AG10803 (cell line): ENCODE results near the gene EML6.

ENCODE experiments used
- DNase-seq: peaks from one replicate; pipeline ENCODE4 v3.0.0; 2010; ENCODE audit warnings: low read depth
- H3K4me3 ChIP-seq: 2 replicates; pipeline ENCODE4 v1.5.1; 2011; ENCODE audit warnings: mild to moderate bottlenecking, low read length, control low read depth
- CTCF ChIP-seq: conservative IDR thresholded peaks from 2 replicates; pipeline ENCODE4 v1.5.1; 2011; ENCODE audit warnings: mild to moderate bottlenecking, low read length, control low read depth, inconsistent platforms

The EML6 gene

GRCh38 chr2:55010149-55010591 lies 286.7 kb downstream of the EML6 start:
- H3K4me3 ChIP-seq: peak overlapping the region; percentile 45
- peak; percentile 66 for DNase-seq
- TF ChIP-seq CTCF: no peak

- no peak overlapping the region for H3K4me3 ChIP-seq
- TF ChIP-seq CTCF: no peak
- peak; percentile 51 for DNase-seq
These were observed 287.5 kb downstream of the EML6 start for GRCh38 chr2:55010915-55011314.

- DNase-seq: no peak
- TF ChIP-seq CTCF: no peak
- no peak overlapping the region for H3K4me3 ChIP-seq
These were observed 288.6 kb downstream of the EML6 start for GRCh38 chr2:55011831-55012671.

GRCh38 chr2:55012672-55013484 lies 289.4 kb downstream of the EML6 start:
- no peak for DNase-seq
- H3K4me3 ChIP-seq: no peak overlapping the region
- no peak for TF ChIP-seq CTCF

- no peak for DNase-seq
- TF ChIP-seq CTCF: peak; percentile 32; the same call in 1 of the 2 replicates
- no peak overlapping the region for H3K4me3 ChIP-seq
These were observed 290.5 kb downstream of the EML6 start for GRCh38 chr2:55013936-55014335.

- TF ChIP-seq CTCF: peak; percentile 83
- no peak overlapping the region for H3K4me3 ChIP-seq
- peak; percentile 88 for DNase-seq
These were observed 291.8 kb downstream of the EML6 start for GRCh38 chr2:55014962-55015939.
